HL-60/S4 treated with retinoic acid at 250 ng/mL for 4 days and 3 days (cell line): ENCODE measurements around the gene BCAR3.
"Not testable (repeated sequence)": the region's sequence is repeated elsewhere in the genome, so short reads cannot be mapped to it uniquely, and the experiment has no call there.

Experiments used
- in situ Hi-C: fragments of 300-500 bp; cut with MboI; formaldehyde crosslinking; loops from 2 replicates; pipeline ENCODE4 v1.7.0; 2022; ENCODE audit warnings: low sequenced_read_pairs

The BCAR3 gene

GRCh38 chr1:93707956-93708355 lies 26.3 kb upstream of the BCAR3 start:
- in situ Hi-C loops, result no loop called here

DNA sequence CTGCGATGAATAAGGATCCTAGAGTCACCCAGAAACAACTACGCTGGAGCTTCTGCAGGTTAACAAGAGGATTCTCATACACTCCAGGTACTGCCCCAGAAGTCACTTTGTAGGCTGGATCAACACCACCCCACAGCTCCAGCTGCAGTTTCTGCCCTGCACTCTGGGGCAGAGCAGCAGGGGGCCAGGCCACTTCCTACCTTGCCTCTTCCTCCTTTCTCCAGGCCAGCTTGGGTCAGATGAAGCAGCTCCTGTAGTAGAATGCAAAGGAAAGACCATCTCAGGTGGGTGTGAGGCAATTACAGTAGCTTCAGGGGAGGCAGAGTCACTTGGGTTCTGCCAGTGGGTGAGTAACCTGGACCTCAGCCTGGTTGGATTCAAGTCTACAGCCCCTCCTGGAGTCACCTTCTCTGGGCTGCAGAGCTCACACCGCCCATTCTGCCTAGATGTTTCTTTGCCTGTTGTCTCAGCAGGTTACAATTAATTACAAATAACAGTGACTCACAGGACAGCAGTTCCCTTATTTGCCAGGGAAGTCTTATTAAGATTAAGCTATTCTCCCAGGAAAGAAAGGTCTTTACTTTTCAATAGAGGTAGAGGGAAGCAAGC lies 24.4 kb upstream of the BCAR3 start:
- in situ Hi-C loops, result no loop called here

DNA sequence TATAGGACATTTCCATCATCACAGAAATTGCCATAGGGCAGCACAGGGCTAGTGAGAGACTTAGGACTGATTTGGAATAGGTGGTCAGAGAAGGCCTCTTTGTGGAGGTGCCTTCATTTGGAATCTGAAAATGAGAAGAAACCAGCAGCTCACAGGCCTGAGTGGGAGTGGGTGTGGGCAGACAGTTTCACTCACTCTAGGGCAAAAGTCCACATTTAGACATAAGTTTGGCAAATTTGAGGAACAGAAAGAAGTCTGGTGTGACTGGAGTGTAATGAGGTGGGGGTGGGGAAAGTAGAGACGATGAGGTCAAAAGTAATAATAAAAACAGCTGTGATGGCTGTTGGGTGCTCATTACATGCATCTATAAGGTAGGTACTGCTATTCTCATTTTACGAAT lies 22.4 kb upstream of the BCAR3 start:
- in situ Hi-C loops, result no loop called here

- in situ Hi-C loops, result no loop called here
Observed at GRCh38 chr1:93703643-93704042, 22.0 kb upstream of the BCAR3 start.

DNA sequence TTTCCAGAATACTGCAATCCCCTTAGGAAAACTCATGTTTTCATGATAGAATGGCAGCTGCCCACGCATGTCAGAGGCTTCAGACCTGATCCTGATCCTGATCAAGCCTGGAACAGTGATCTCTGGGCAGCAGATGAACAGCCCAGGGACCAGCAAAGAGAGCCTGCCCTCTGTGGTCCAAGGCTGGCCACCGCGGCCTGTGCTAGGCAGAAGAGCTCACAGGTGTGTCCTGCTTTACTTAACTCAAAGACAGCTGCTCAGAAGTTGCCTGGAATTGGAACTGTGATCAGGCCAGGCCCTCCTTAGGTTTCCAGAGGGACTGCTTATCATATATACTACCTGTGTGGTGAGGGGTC lies 21.2 kb upstream of the BCAR3 start:
- in situ Hi-C loops, result no loop called here

GRCh38 chr1:93702111-93702827 lies 20.6 kb upstream of the BCAR3 start:
- in situ Hi-C loops, result no loop called here

DNA sequence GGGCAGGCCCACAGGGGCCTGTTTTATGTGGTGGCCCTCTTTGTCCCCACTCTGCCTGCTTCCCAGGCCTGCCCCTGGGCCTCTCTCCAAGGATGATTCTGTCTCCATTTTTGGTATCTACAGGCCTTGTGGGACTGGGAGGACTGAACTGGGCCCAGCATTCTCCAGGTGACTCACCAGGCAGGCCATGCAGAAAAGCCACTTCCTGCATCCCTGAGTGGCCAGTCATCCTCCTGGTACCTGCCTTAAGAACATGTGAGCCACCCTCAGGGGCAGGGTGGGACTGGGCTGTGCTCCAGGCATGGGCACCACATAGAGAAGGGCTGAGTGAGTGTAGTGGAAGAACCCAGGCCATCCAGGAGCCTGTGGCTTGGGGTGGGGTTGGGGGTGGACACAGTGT lies 20.0 kb upstream of the BCAR3 start:
- in situ Hi-C loops, result no loop called here

DNA sequence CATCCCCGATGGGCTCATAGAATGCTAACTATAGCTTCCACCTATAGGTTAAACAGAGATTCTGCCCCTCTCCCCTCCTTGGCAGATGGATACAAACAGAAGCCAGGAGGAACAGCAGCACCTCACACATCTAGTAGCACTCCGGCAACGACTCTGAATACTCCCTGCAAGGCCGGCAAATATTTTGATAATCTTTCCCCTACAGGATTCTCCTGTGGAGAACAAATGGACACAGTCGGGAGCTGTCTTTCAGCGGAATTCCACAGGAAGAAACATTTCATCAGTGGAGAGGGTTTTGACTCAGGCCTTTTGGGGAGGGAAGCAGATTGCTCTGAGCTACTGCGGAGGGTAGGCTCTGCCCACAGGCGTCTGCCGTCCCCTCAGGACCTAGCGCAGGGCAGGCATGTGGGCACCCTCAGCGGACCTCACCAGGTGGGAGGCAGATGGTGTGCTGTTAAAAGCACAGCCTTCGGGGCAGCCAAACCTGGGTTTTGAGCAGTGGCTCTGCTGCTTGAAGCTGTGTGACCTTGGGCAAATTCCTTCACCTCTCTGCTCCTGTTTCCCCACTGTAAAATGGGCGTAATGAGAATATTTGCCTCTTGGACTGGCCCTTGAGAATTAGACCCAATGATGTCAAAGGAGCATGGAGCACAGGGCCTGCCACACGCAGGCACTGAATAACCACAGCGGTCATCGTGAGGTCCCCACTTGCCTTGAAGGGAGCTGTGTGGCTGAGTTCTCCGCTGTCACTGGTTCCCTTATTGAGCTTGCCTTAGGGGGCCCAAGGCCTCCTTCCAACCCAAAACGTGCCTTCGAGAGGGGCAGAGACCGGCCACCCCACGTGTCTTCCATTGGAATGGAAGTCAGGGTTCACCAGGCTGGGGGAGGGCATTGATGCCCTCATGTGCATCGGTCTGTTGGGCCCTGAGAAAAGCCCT lies 19.2 kb upstream of the BCAR3 start:
- in situ Hi-C loops, result no loop called here

DNA sequence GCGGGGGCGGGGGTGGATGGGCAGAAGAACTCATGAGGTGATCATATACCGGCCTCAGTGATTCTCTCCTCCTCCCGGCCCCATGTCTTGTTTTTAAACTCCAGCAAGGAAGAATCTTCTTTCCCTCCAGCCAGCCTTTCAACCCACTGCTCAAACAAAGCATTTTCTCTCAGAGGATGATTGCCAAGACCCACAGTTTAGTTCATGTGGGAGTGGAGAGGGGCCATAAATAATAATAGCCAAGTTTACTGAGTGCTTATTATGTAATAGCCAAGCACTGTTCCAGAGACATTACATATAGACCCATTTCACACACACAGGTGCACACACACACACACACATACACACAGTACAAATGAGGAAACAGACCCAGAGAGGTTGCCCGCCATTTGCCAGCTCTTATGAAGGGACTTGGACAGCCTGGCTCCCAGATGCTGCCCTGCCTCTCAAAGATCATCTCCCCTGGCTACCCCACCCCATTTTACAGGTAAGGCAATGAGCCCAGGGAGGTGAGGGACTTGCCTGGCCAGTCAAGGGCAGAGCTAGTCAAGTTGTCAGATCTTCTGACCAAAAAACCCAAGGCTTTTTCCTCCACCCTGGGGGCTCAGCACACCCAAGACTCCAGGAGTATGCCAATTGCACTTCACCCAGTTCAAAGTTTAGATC lies 18.0 kb upstream of the BCAR3 start:
- in situ Hi-C loops, result no loop called here

DNA sequence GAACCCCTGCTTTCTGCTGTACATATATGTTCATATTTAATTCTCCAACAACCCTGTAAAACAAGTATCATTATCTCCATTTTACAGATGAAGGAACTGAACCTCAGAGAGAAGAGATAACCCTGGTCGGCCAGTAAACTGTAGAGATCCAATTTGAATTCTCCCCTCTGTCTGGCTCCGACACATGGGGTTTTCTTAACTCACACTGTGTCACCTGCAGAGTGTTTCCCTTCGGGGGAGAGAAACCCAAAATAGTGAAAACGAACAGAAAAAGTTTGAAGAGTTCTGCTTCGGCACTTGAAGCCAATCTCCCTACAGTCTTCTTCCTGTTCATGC lies 17.4 kb upstream of the BCAR3 start:
- in situ Hi-C loops, result no loop called here

- in situ Hi-C loops, result no loop called here
Observed at GRCh38 chr1:93698329-93699048, 16.9 kb upstream of the BCAR3 start.

DNA sequence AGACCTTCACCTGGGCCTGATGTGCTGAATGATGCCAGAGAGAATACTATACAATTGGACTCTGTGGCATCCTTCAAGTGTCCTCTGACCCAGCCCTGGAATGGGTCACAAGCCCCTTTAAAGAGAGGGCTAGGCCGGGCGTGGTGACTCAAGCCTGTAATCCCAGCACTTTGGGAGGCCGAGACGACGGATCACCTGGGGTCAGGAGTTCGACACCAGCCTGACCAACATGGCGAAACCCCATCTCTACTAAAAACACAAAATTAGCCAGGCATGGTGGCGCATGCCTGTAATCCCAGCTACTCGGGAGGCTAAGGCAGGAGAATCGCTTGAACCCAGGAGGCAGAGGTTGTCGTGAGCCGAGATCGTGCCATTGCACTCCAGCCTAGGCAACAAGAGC lies 15.9 kb upstream of the BCAR3 start:
- in situ Hi-C loops, result not testable (repeated sequence)

DNA sequence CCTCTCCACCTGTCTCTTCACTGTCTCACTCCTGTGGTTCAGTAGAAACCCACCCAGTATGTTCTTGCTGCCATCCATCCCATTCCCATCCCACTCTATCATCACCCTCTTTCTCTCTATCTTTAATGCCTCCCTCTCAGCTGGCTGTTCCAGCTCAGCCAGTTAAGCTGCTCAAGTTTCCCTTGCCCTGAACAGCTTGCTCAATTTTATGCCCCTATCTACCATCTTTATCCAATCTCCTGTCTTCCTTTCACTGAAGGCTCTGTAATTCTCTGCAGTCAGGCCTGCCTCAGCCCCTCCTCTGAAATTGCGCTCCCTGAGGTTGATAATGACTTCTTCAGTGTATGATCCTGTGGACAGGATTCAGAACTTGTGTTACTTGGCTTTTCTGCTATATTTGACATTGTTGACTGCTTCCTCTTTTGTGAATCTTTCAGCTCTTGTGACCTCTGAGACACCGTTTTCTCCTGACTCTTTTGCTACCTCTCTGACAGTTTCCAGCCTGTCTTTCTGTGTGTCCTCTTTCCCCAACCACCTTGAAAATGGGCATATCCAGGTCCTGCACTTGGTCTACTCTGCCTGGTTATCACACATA lies 13.9 kb upstream of the BCAR3 start:
- in situ Hi-C loops, result no loop called here

DNA sequence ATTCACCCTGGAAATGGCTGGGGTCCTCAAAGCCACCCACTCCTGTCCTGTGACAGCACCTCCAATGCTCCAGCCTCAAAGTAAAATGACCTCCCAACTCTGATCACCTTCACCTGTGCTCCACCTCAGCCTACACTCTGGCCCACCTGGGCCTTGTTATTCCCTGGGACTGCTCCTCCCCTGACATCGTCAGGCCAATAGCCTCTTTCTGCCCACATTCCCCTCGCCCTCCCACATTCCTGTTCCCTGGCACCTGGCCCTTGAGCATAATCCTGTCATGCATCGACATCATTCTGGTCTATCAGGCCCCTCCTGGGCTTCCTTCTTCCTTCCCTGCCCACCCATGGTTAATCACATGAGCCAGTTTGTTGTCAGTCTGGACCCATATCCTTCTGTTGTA lies 13.2 kb upstream of the BCAR3 start:
- in situ Hi-C loops, result no loop called here

GRCh38 chr1:93694039-93694438 lies 12.4 kb upstream of the BCAR3 start:
- in situ Hi-C loops, result no loop called here

GRCh38 chr1:93692983-93693591 lies 11.4 kb upstream of the BCAR3 start:
- in situ Hi-C loops, result no loop called here

DNA sequence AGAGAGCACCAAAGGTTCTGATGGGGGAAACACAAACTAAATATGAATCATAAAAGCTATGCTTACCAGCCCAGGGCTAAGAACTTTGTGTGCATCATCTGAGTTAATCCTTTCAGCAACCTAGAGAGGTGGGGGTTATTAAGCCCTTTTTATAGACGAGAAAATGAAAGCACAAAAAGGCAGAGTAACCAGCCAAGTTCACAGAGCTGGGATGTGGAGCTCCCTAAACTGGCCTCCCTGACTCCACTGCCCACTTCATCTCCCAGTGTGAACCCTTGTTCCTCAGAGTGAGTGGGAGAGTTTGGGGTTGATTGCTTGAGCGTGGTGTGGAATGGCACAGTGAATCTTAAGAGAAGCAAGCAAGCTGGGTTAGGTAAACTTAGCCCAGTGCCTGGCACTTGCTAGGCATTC lies 10.8 kb upstream of the BCAR3 start:
- in situ Hi-C loops, result no loop called here

DNA sequence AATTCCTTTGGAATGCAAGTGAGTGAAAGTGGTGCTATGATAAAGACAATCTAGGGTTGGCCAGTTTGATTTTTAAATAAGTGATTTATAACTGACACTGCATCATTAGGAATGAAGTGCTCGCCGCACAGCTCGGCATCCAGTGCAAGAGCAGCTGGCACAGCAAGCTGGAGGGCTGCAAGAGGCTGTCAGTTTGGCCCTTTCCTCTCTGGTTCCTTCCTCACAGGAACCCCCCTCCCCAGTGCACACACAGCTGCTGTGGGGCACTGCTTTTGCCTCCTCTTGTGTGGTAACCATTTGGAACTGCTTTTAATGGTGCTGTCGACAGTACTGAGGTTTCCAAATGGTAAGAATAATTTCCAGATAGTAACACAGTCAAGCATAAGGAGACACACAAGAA lies 10.4 kb upstream of the BCAR3 start:
- in situ Hi-C loops, result no loop called here

GRCh38 chr1:93690921-93691789 lies 9.5 kb upstream of the BCAR3 start:
- in situ Hi-C loops, result no loop called here
